SK-N-MC (cell line): ENCODE results near the gene MISP3.

Experiments
- DNase-seq: peaks from one replicate; pipeline ENCODE4 v3.0.0-alpha.2; 2011; ENCODE audit warnings: low read depth, low spot score
- H3K27ac ChIP-seq: fragments of 200-600 bp; sonication (generic); 2 replicates; pipeline ENCODE4 v1.5.1; 2016; ENCODE audit warnings: mixed run types
- H3K36me3 ChIP-seq: fragments of 200-600 bp; sonication (generic); 2 replicates; pipeline ENCODE4 v1.6.1; 2017; ENCODE audit warnings: antibody characterized with exemption, low read length, mixed read lengths; ENCODE audit not compliant: insufficient read depth
- H3K4me3 ChIP-seq: fragments of 200-600 bp; sonication (generic); 2 replicates; pipeline ENCODE4 v1.5.1; 2016
- H3K9ac ChIP-seq: fragments of 200-600 bp; sonication (generic); 2 replicates; pipeline ENCODE4 v1.8.0; 2017; ENCODE audit warnings: mixed run types, mixed read lengths; ENCODE audit not compliant: insufficient read length
- H3K9me3 ChIP-seq: fragments of 200-600 bp; sonication (generic); 2 replicates; pipeline ENCODE4 v1.6.1; 2017; ENCODE audit warnings: low read depth, mild to moderate bottlenecking, antibody characterized with exemption, low read length, moderate library complexity, mixed read lengths
- EZH2 ChIP-seq: fragments of 200-600 bp; sonication (generic); IDR thresholded peaks from one replicate; pipeline ENCODE4 v1.6.1; 2017; ENCODE audit warnings: antibody characterized with exemption
- FOXP2 ChIP-seq: optimal IDR thresholded peaks from 2 replicates; pipeline ENCODE3; 2011; ENCODE audit warnings: mild to moderate bottlenecking, moderate library complexity; ENCODE audit not compliant: insufficient read depth; ENCODE audit errors: extremely low read length, control extremely low read depth
- POLR2AphosphoS5 ChIP-seq: IDR thresholded peaks from 2 replicates; pipeline ENCODE4 v1.6.1; 2012; ENCODE audit warnings: mild to moderate bottlenecking, low read depth, low read length, borderline replicate concordance

The MISP3 gene

DNA sequence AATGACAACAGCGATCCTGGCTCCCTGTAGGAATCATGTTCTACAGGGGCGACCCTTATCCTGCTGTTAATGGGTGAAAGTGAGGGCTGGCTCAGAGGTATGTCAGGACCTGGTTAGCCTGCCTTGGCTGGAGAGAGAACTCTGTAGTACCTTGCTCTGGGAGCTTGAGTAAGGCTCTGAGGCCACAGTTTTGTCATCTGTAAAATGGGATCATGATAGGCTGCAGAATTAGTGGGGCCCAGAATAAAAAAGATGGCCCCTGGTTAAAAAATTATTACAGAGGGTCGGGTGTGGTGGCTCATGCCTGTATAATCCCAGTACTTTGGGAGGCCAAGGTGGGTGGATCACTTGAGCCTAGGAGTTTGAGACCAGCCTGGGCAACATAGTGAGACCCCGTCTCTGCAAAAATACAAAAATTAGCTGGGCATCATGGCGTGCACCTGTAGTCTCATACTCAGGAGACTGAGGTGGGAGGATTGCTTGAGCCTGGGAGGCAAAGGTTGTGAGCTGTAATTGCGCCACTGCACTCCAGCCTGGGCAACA lies 28.5 kb downstream of the MISP3 start:
- DNase-seq: no peak
- no peak overlapping the region for H3K4me3 ChIP-seq
- no peak overlapping the region for H3K27ac ChIP-seq
- no peak for TF ChIP-seq FOXP2
- no peak for TF ChIP-seq EZH2
- no peak for TF ChIP-seq POLR2AphosphoS5
- peaks cover 4% of the 10 kb centered on the region; the same call in 1 of the 2 replicates for H3K36me3 ChIP-seq
- H3K9ac ChIP-seq: no peak overlapping the region
- no peaks in the 10 kb centered on the region for H3K9me3 ChIP-seq

DNA sequence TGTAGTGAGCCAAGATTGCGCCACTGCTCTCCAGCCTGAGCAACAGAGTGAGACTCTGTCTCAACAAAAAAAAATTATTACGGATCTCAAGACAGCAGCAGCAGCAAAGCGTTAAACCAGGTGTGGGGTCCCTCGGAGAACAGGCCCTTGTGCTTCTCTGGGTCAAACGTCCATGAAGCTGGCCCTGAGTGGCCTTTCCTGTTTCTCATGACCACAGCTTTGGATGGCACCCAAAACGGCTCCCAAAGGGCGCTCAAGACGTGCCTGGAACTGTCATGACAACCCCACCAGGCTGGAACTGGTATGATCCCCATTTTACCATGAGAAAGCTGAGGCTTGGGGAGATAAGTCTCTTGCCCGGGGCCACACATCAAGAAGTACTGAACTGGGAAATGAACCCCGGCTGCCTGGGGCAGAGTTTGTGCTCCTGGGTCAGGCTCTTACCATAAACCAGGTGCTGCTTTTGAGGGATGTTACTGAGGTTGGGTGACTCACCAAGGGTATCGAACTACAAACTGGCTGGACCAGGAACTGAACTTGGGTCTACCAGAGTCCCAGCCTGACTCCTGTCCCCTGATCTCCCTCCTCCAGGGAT lies 29.6 kb downstream of the MISP3 start:
- Histone ChIP-seq H3K9ac (no peak overlapping the region), H3K4me3 (no peak overlapping the region), H3K36me3 (peaks cover 4% of the 10 kb centered on the region; the same call in 1 of the 2 replicates), H3K9me3 (no peaks in the 10 kb centered on the region), H3K27ac (no peak overlapping the region)
- TF ChIP-seq EZH2 (no peak), POLR2AphosphoS5 (no peak), FOXP2 (no peak)
- no peak for DNase-seq

DNA sequence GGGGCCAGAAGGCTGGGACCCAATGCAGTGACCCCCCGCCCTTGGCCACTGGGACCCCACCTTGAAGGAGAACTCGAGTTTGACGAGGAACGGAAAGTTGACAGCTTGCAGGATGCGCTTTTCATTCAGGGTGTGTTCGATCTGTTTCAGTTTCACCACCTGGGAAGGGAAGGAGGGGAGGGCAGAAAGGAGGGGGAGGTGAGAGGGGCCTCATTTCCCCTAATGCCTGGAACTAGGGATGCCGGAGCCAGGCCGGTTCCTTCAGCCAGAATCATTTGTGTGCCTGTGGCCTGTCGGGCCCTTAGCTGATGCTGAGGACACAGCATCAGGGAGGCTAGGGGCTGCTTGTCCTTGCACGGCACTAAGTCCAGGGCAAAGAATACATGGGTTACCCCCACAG lies 30.2 kb downstream of the MISP3 start:
- TF ChIP-seq POLR2AphosphoS5: no peak
- TF ChIP-seq EZH2: no peak
- no peak for TF ChIP-seq FOXP2
- H3K36me3 ChIP-seq: peaks cover 4% of the 10 kb centered on the region; the same call in 1 of the 2 replicates
- no peak for DNase-seq
- no peaks in the 10 kb centered on the region for H3K9me3 ChIP-seq
- H3K27ac ChIP-seq: no peak overlapping the region
- no peak overlapping the region for H3K9ac ChIP-seq
- H3K4me3 ChIP-seq: no peak overlapping the region

DNA sequence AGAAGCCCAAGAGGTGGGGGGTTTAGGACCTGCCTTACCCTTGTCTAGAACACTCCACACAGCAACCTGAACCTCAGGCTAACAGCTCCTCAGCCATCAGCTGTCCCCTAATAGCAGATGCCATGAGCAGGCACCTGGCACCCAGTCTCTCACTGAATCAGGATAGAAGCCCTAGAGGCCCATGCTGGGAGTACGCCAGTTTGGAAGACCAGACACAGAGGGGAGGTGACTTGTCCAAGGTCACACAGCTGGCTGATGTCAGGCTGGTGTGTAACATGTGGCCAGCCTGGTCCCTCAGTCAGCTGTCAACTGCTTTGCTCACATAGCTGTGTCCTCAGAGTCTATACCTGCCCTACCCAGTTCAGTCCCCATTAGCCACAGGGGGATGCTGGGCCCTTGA lies 30.7 kb downstream of the MISP3 start:
- peaks cover 4% of the 10 kb centered on the region; the same call in 1 of the 2 replicates for H3K36me3 ChIP-seq
- DNase-seq: no peak
- no peak overlapping the region for H3K4me3 ChIP-seq
- no peak overlapping the region for H3K9ac ChIP-seq
- no peaks in the 10 kb centered on the region for H3K9me3 ChIP-seq
- H3K27ac ChIP-seq: no peak overlapping the region
- TF ChIP-seq POLR2AphosphoS5: no peak
- TF ChIP-seq EZH2: no peak
- TF ChIP-seq FOXP2: no peak

DNA sequence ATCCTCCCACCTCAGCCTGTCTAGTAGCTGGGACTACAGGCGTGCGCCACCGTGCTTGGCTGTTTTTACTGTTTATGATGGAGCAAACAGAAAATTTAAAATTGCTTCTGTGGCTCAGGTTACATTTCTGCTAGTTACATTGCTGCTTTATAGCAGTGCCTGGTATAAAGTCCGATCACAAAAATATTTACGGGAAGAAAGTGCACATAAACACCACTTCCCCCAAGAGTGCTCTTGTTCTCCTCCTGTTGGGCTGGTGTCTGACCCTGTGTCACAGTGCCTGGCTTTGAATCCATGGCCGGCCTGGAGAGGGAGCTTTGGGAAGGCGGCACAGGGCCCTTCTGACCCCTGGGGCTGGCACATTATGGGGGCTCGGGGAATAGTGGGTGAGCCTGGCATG lies 33.1 kb downstream of the MISP3 start:
- Histone ChIP-seq H3K9ac (no peak overlapping the region), H3K36me3 (peaks cover 4% of the 10 kb centered on the region; the same call in 1 of the 2 replicates), H3K4me3 (no peak overlapping the region), H3K9me3 (no peaks in the 10 kb centered on the region), H3K27ac (no peak overlapping the region)
- TF ChIP-seq EZH2 (no peak), POLR2AphosphoS5 (no peak), FOXP2 (no peak)
- no peak for DNase-seq

DNA sequence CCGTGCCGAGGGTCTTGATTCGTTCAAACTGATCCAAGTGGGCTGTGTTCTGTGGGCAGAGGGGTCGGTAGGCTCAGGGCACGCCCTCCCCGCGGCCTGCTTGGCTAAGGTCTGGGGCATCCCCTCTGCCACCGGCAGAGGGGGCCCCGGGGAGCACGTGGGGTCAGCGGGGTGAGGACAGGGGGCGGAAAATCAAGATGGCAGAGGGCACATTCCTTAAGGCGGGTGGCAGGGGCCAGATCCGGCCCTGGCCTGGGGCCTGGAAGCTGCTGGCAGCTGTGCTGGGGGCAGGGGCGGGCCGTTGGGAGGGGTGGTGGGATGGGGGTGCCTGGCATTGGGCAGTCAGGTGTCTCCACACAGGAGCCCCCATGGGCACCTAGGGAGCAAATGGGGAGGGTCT lies 34.3 kb downstream of the MISP3 start:
- no peak for DNase-seq
- H3K9me3 ChIP-seq: no peaks in the 10 kb centered on the region
- no peak overlapping the region for H3K4me3 ChIP-seq
- H3K9ac ChIP-seq: no peak overlapping the region
- TF ChIP-seq POLR2AphosphoS5 (no peak), FOXP2 (no peak), EZH2 (no peak)
- no peak overlapping the region for H3K27ac ChIP-seq
- peaks cover 4% of the 10 kb centered on the region; the same call in 1 of the 2 replicates for H3K36me3 ChIP-seq

DNA sequence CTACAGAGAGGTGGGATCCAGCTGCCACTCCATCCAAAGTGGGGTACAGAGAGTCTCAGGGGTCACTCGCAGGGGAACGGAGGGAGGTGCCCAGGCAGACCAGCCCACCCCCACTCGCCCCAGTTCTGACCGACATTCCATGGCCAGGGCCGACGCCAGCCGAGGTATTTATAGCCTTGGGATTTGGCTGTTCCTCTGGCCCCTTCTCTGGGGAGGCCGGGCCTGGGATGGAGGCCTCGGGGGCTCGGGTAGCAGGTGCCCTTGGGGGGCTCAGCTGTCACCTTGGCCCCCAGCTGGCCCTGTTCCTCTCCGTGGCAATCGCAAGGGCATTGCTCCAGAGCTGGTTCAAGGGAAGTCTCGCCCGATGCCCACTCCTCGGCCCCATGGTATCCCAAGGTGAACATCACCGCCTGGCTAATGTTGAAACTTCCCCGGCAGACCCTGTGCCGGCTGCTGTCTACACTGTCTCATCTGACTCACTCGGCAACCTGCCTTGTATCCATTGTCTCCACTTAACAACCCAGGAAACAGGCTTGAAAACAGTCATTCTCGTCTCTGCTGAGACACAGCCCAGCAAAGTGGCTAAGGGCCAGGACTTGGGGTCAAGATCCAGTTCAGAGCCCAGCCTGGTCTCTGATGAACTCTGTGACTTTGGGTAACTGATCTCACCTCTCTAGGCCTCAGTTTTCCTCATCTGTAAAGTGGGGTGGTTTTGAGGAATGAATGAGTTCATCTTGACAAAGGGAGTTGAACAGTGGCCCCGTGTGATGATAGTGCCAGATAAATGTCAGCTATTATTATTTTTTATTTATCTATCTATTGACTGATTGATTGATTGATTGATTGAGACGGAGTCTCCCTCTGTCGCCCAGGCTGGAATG lies 35.2 kb downstream of the MISP3 start:
- Histone ChIP-seq H3K27ac (no peak overlapping the region), H3K9me3 (no peaks in the 10 kb centered on the region), H3K9ac (no peak overlapping the region), H3K36me3 (no peaks in the 10 kb centered on the region), H3K4me3 (no peak overlapping the region)
- no peak for DNase-seq
- TF ChIP-seq FOXP2: no peak
- TF ChIP-seq POLR2AphosphoS5: no peak
- TF ChIP-seq EZH2: no peak

DNA sequence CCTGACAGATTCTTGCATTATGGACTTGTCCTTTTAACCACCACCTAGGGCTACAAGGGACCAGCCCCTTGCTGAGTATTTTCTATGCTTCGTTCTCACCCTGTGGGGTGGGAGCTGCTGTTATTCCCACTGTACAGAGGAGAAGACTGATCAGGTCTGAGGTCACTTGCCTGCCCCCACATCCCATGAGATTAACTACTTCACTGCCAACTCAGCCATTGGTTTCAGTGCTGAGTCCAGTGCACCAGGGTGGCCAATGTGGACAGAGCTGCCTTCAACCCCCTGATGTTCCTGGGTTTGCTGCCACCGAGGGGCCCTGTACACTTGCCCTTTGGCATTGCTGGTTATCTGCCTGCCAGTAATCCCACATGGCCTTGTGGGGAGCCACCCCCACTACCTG lies 38.1 kb downstream of the MISP3 start:
- TF ChIP-seq POLR2AphosphoS5 (no peak), FOXP2 (no peak), EZH2 (no peak)
- Histone ChIP-seq H3K9ac (no peak overlapping the region), H3K9me3 (no peaks in the 10 kb centered on the region), H3K27ac (no peak overlapping the region), H3K36me3 (no peaks in the 10 kb centered on the region), H3K4me3 (no peak overlapping the region)
- no peak for DNase-seq
